Measurements from ENCODE around the gene SDHA. TPM values are rescaled to one million over a fixed set of nuclear protein-coding genes. Genes with fewer than 3 reads are reported as not detected.

The SDHA gene
- total and polyA plus RNA-seq, 2 of the 8 experiments (the other 6 are each of a cell fraction or from before 2014, with no cell fraction given): 59.7 to 87.3 TPM

- 91% methylated on average over 12 of the region's 16 CpGs; no CpG with 5 or more reads in 1 of the 2 experiments for WGBS, 2 experiments (ENCODE audit: extremely low coverage in 1 of 2, insufficient coverage in 1 of 2, insufficient read length in 1 of 2, insufficient replicate concordance in 2 of 2, low coverage in 1 of 2, low lambda C conversion rate in 2 of 2, missing lambda C conversion rate in 1 of 2)
- no peak for DNase-seq (ENCODE audit: low read depth in 1 of 2, low spot score in 2 of 2)
- no peak for TF ChIP-seq POU5F1 (IDR thresholded peaks at IDR 0.05; ENCODE audit: low read depth, low read length)
- TF ChIP-seq EGR1 (IDR thresholded peaks at IDR 0.05; ENCODE audit: borderline replicate concordance, low read depth, low read length): no peak
- TF ChIP-seq CHD1 (IDR thresholded peaks at IDR 0.05; ENCODE audit: low read depth, low read length): no peak
- TF ChIP-seq BACH1 (IDR thresholded peaks at IDR 0.05; ENCODE audit: low read length): no peak
- no peak for TF ChIP-seq ATF3 (IDR thresholded peaks at IDR 0.05; ENCODE audit: insufficient read depth, low read depth, low read length)
- TF ChIP-seq CBX8 (IDR thresholded peaks at IDR 0.05; ENCODE audit: borderline replicate concordance, low read depth, low read length): no peak
- no peak for TF ChIP-seq KDM4A (IDR thresholded peaks at IDR 0.05; ENCODE audit: low read depth, low read length, severe bottlenecking)
- TF ChIP-seq SP4 (IDR thresholded peaks at IDR 0.05; ENCODE audit: low read length): no peak
- no peak for TF ChIP-seq RAD21 (IDR thresholded peaks at IDR 0.05 in 1 of 2, conservative IDR thresholded peaks at IDR 0.05 in 1 of 2; ENCODE audit: low read depth in 2 of 2, low read length in 2 of 2)
- no peak for TF ChIP-seq JUN (IDR thresholded peaks at IDR 0.05; ENCODE audit: low read depth, low read length)
Measured at GRCh38 chr5:174876-175465, 43.1 kb upstream of the SDHA start.

More at GRCh38 chr5:174876-175465, 43.1 kb upstream of the SDHA start:
- Histone ChIP-seq H3K14ac (ENCODE audit: insufficient read length) (no peak overlapping the region), H3K18ac (ENCODE audit: extremely low read depth, low read length) (no peak overlapping the region), H2AK5ac (ENCODE audit: low read depth, low read length) (no peak overlapping the region), H3K4ac (replicated peaks; ENCODE audit: insufficient read length, low read depth, low read length) (no peak overlapping the region), H3K4me3 (ENCODE audit: extremely low read depth in 1 of 4, insufficient read depth in 2 of 4, low read depth in 3 of 4, low read length in 4 of 4) (no peak overlapping the region), H3K9me3 (ENCODE audit: insufficient read depth in 2 of 2, low read depth in 1 of 2, low read length in 1 of 2) (no peaks in the 10 kb centered on the region), H2BK15ac (ENCODE audit: low read length) (no peak overlapping the region), H3K56ac (replicated peaks; ENCODE audit: insufficient read length, low read depth, low read length) (no peak overlapping the region), H2BK20ac (ENCODE audit: low read length) (no peak overlapping the region), H2BK5ac (ENCODE audit: low read depth, low read length) (no peak overlapping the region), H3K36me3 (ENCODE audit: control insufficient read depth in 2 of 4, insufficient read depth in 4 of 4, low read length in 3 of 4) (peaks cover 0 to 27% (median 13%) of the 10 kb centered on the region in 4 experiments; a peak in 6 of 8 replicates), H3K27ac (ENCODE audit: low read depth, low read length) (no peak overlapping the region), H4K5ac (ENCODE audit: insufficient read length, low read depth, low read length) (no peak overlapping the region), H3K23ac (ENCODE audit: insufficient read length) (no peak overlapping the region), H3K9ac (replicated peaks in 1 of 4; ENCODE audit: extremely low read depth in 1 of 4, low read depth in 3 of 4, low read length in 3 of 4) (no peak overlapping the region), H4K20me1 (replicated peaks in 1 of 2; ENCODE audit: control insufficient read depth in 1 of 2, insufficient read depth in 2 of 2, low read length in 2 of 2) (peaks cover 0 to 10% of the 10 kb centered on the region in 2 experiments), H2BK12ac (ENCODE audit: low read depth, low read length) (no peak overlapping the region), H3K4me1 (replicated peaks in 1 of 4; ENCODE audit: control insufficient read depth in 3 of 4, insufficient read depth in 4 of 4, low read length in 3 of 4) (no peaks in the 10 kb centered on the region), H3K4me2 (ENCODE audit: insufficient read depth in 1 of 2, low read depth in 2 of 2, low read length in 2 of 2) (no peak overlapping the region), H3K27me3 (replicated peaks in 1 of 4; ENCODE audit: control insufficient read depth in 3 of 4, extremely low read depth in 1 of 4, insufficient read depth in 3 of 4, low read length in 3 of 4) (no peaks in the 10 kb centered on the region; a peak in 1 of 7 replicates), H4K8ac (ENCODE audit: extremely low read depth, insufficient read depth, low read length) (no peak overlapping the region), H4K91ac (replicated peaks; ENCODE audit: insufficient read length, low read length) (no peak overlapping the region), H3K79me2 (ENCODE audit: control insufficient read depth in 1 of 2, insufficient read depth in 2 of 2, low read length in 2 of 2) (no peaks in the 10 kb centered on the region), H2BK120ac (replicated peaks; ENCODE audit: low read depth, low read length) (no peak overlapping the region), H2AFZ (ENCODE audit: low read length) (no peak overlapping the region), H3K79me1 (ENCODE audit: low read depth, low read length) (no peaks in the 10 kb centered on the region), H3K23me2 (ENCODE audit: low read depth, low read length) (no peaks in the 10 kb centered on the region)
- no peak for FAIRE-seq
- POLR2A ChIA-PET (ENCODE audit: partially characterized antibody): no interaction called here
- CTCF ChIA-PET (ENCODE audit: partially characterized antibody): interaction anchor here (0.8 to 2.3 kb wide), 4 partner anchors 10 to 16 kb away, joined by 3 to 6 read pairs (median 5); partner anchors contain the start of gene LRRC14B
